Astrocyte (in vitro differentiated cells and primary cell): ENCODE measurements around the gene NPAS3.

Experiments used
- EZH2 ChIP-seq: IDR thresholded peaks from 2 replicates; pipeline ENCODE4 v1.6.1; 2012; ENCODE audit warnings: mild to moderate bottlenecking, low read length, inconsistent platforms; ENCODE audit not compliant: insufficient read depth
- TF ChIP-seq, protein P1 (sequence below): IDR thresholded peaks from 2 replicates; pipeline ENCODE4 v1.5.1; 2011; ENCODE audit warnings: low read depth, mild to moderate bottlenecking, inconsistent platforms, low read length, moderate library complexity; ENCODE audit not compliant: insufficient read depth

DNA sequence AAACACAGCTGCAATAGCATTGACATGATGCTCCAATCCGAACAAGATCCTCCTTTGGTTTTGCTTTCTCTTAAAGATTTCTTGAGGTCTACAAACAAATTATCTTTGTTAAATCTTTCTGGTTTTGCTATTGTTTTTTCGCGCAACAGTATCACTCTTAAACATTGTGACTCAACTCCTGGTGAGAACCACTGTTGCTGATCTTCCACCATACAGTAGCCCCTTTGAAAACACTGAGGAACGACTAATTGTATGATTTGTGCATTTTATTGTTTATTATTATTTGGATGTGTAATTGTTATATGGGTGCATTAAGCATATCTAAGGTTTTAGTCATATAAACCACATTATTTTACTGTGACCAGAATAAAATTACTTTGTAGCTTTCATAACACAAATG lies 729.4 kb downstream of the NPAS3 start:
- TF ChIP-seq, protein P1, sequence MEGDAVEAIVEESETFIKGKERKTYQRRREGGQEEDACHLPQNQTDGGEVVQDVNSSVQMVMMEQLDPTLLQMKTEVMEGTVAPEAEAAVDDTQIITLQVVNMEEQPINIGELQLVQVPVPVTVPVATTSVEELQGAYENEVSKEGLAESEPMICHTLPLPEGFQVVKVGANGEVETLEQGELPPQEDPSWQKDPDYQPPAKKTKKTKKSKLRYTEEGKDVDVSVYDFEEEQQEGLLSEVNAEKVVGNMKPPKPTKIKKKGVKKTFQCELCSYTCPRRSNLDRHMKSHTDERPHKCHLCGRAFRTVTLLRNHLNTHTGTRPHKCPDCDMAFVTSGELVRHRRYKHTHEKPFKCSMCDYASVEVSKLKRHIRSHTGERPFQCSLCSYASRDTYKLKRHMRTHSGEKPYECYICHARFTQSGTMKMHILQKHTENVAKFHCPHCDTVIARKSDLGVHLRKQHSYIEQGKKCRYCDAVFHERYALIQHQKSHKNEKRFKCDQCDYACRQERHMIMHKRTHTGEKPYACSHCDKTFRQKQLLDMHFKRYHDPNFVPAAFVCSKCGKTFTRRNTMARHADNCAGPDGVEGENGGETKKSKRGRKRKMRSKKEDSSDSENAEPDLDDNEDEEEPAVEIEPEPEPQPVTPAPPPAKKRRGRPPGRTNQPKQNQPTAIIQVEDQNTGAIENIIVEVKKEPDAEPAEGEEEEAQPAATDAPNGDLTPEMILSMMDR: no peak
- TF ChIP-seq EZH2: no peak
